ENCODE data around the gene HECTD4.

HECTD4 gene

GRCh38 chr12:112190231-112191025 lies 191.8 kb downstream of the HECTD4 start:
- TF ChIP-seq CTCF (conservative IDR thresholded peaks at IDR 0.05): peak; percentile 65

GRCh38 chr12:112188130-112188830 lies 194.0 kb downstream of the HECTD4 start:
- no peak overlapping the region for H3K27ac ChIP-seq
- TF ChIP-seq CTCF (conservative IDR thresholded peaks at IDR 0.05): no peak

More at GRCh38 chr12:112190231-112191025, 191.8 kb downstream of the HECTD4 start:
- H3K27ac ChIP-seq: peak overlapping the region; percentile 52

- no peak overlapping the region for H3K27ac ChIP-seq
- TF ChIP-seq CTCF (conservative IDR thresholded peaks at IDR 0.05): no peak
Measured at GRCh38 chr12:112185093-112185923, 196.9 kb downstream of the HECTD4 start.

GRCh38 chr12:112184056-112184887 lies 198.0 kb downstream of the HECTD4 start:
- no peak for TF ChIP-seq CTCF (conservative IDR thresholded peaks at IDR 0.05)
- H3K27ac ChIP-seq: no peak overlapping the region

GRCh38 chr12:112183141-112184021 lies 198.8 kb downstream of the HECTD4 start:
- H3K27ac ChIP-seq: no peak overlapping the region
- TF ChIP-seq CTCF (conservative IDR thresholded peaks at IDR 0.05): no peak

- H3K27ac ChIP-seq: no peak overlapping the region
- TF ChIP-seq CTCF (conservative IDR thresholded peaks at IDR 0.05): no peak
Measured at GRCh38 chr12:112182499-112182898, 199.7 kb downstream of the HECTD4 start.
